Stimulated activated CD4-positive, alpha-beta T cell treated with anti-CD3 and anti-CD28 coated beads, TNF-alpha, amount 100 ng/mL, for 48 hours (primary cell): ENCODE measurements around the gene CDC34.

Experiments used
- DNase-seq, 3 donors: peaks; one replicate each; pipeline ENCODE4 v3.0.0-alpha.2; 2020; ENCODE audit warnings: low read depth in 3 of 3

Gene CDC34, protein sequence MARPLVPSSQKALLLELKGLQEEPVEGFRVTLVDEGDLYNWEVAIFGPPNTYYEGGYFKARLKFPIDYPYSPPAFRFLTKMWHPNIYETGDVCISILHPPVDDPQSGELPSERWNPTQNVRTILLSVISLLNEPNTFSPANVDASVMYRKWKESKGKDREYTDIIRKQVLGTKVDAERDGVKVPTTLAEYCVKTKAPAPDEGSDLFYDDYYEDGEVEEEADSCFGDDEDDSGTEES

GRCh38 chr19:531753-532560 lies at the start of gene CDC34:
Gene CDC34, plus strand, starts transcription at chr19:531760. Its CDS starts 172 bp downstream, at chr19:531932.
- no peak for DNase-seq

GRCh38 chr19:482186-483041 lies 49.1 kb upstream of the CDC34 start:
- DNase-seq = no peak

DNA sequence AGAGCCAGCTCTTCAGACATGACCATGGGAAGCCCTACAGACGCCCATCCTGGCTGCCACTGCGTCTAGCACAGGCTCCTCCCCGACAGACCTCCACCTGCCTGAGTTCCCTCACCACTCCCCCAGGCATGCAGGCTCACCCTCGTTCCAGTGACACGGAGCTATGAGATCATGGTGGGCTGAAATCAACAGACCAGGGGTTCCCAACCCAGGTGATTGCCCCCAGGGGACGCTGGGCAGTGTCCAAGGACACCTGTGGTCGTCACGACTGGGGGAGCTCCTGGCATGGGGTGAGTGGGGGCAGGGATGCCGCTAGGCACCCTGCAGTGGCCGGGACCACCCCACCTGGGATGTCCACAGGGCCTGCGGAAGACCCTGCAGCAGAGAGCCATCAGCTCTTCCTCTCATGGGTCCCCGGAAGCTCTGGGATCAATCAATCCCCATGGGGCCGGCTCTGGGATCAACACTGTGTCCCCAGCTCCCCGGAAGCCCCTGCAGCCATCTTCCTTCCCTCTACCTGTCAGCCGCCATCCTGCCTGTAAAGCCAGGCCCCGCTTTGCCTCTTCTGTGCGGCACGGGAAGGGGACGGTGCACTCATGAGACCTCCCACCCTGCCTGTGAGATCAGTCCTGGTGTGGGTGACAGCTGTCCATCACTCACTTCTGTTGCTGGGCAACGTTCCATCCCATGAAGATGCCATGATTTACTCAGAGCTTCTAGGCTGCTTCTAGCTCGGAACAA lies 48.1 kb upstream of the CDC34 start:
- no peak for DNase-seq

GRCh38 chr19:484494-484893 lies 47.1 kb upstream of the CDC34 start:
- DNase-seq = no peak

- no peak for DNase-seq
Observed at GRCh38 chr19:485077-485476, 46.5 kb upstream of the CDC34 start.

DNA sequence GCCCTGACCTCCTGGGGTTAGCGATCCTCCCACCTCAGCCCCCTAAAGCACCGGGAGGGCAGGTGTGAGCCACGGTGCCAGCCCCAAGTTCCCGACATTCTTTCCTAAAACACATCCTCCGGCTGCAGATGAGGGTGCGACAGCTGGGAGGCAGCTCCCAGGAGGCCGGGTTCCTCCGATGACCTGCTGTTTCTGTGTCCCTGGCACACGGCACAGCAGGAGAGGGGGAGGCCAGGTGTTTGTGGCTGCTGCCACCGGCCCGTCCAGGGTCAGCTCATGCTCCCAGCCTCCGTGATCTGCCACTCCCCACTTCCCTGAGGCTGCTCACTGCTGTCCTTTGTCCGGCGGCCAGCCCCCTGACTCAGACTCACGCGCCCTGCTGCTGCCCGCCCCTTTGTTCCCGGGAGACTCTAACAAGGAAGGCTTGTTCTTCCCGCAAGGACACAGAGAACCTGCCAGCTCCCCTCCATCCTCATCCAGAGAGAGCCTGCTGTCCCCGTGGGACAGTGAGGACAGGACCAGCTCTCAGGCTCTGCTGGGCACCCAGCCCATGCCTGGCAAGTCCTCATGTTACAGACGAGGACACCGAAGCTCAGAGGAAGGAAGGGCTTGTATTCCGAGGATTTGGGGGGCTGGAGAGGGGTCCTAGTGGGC lies 45.9 kb upstream of the CDC34 start:
- no peak for DNase-seq

GRCh38 chr19:488505-489417 lies 42.8 kb upstream of the CDC34 start:
- DNase-seq = peak; percentile 82 to 91 (median 83)

- DNase-seq = no peak
Observed at GRCh38 chr19:489418-490196, 42.0 kb upstream of the CDC34 start.

GRCh38 chr19:491146-491741 lies 40.3 kb upstream of the CDC34 start:
- no peak for DNase-seq

DNA sequence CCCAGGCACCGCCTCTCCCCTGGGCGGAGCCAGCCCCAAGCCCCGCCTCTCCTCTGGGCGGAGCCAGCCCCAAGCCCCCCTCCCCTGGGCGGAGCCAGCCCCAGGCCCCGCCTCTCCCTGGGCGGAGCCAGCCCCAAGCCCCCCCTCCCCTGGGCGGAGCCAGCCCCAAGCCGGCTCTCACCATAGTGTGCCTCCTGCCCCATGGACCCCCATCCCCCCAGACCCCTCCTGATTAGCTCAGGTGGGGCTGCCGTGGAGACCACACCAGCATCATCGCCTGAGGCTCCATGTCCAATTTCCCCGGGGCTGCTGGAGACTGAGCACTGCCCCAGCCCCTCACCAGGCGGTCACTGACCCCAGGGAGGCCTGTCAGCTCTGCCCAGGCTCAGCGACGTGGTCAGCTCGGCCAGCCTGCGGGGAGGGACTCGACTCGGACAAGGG lies 39.4 kb upstream of the CDC34 start:
- DNase-seq = no peak

DNA sequence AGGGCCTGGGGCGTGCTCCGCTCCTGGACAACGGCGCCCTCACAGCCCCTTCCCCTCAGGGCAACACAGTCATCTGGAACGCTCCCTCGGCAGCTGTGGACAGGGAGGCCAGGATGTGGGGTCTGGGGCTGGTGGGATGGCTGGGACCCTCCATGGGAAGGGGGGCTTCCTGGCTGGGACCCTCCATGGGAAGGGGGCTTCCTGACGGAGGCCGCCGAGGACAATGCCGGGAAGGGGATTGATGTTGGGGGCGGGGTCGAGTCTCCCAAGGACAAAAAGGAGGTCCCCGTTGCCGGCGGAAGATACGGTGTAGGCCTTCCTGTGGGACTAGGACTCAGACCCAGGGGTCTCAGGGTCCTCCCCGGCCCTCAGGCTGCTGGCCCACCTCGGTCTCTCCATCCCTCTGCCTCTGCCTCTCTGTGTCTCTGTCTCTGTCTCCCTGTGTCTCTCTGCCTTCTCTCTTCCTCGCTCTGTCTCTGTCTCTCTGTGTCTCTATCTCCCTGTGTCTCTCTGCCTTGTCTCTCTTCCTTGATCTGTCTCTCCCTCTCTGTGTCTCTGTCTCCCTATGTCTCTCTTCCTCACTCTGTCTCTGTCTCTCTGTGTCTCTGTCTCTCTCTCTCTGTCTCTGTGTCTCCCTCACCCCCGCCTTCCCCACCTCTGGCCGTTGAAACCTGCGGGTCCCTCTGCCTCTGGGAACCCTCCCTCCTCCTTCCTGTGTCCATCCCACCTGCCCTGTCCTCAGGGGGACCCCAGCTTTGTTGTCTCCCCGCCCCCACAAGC lies 38.0 kb upstream of the CDC34 start:
- no peak for DNase-seq

- DNase-seq = no peak
Observed at GRCh38 chr19:494171-495080, 37.1 kb upstream of the CDC34 start.

DNA sequence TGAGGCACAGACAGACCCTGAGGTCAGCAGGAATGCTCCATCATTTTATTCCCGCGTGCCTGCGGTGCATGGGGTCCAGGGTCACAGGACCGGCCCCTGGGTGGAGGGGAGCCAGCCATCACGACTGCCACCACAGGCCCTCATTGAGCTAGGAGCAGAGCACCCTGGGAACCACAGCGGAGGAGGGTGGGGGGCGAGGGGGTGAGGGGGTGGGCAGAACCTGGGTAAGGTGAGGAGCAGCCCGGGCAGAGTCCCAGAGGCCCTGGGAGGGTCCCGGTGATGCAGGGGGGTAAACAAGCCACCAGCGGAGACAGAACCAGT lies 36.5 kb upstream of the CDC34 start:
- no peak for DNase-seq

GRCh38 chr19:495402-496111 lies 36.0 kb upstream of the CDC34 start:
- peak in 2 of 3 donors; percentile 41 for DNase-seq

GRCh38 chr19:496112-496665 lies 35.4 kb upstream of the CDC34 start, which contains the start of gene MADCAM1:
Gene MADCAM1, plus strand, starts transcription at chr19:496486. Its CDS starts 14 bp downstream, at chr19:496500.
- no peak for DNase-seq

DNA sequence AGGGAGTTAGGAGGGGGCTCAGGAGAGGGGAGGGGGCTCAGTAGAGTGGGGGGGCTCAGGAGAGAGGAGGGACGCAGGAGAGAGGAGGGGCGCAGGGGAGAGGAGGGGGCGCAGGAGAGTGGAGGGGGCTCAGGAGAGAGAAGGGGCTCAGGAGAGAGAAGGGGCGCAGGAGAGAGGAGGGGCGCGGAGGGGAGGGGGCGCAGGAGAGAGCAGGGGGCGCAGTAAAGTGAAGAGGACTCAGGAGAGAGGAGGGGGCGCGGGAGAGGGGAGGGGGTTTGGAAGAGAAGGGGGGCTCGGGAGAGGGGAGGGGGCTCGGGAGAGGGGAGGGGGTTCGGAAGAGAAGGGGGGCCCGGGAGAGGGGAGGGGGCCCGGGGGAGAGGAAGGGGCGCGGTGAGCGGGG lies 34.6 kb upstream of the CDC34 start:
- DNase-seq = no peak
